HG03457 (cell line): ENCODE data around the gene ZNG1F.
"Not testable (repeated sequence)": the region's sequence is repeated elsewhere in the genome, so short reads cannot be mapped to it uniquely, and the experiment has no call there.

Source experiments
- ATAC-seq: cut with Tn5 transposase; IDR thresholded peaks from one replicate; pipeline ENCODE4 v1.9.1; 2021; ENCODE audit warnings: moderate number of reproducible peaks; ENCODE audit not compliant: unreplicated experiment

Gene ZNG1F

DNA sequence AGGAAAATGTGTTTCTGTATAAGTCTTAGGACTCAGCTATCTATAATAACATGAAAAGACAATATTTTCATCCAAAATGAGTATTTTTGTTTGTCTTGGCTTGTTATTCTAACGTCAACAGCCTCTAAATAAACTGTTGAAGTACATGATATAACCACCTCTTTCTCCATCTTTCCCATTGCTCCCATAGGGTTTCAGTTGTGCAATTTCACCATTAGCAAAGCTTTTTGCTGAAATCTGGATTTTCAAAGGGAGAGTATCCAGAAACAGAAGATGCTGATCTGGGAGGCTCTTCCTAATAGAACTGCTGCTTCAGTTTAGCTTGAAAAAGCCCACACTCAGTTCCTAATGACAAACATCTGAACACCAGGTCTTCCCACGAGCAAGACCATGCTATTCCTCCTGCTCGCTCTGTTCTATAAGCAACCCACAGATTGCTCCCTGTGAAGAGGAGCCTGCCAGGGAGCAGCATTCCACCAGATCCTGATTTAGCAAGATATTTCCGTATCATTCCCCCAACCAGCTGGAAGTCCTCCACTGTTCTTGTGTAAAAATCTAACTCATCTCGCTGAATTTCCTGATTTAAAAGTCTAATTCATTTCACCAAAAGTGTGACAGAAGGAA lies 101.8 kb downstream of the ZNG1F start:
- ATAC-seq = not testable (repeated sequence)

DNA sequence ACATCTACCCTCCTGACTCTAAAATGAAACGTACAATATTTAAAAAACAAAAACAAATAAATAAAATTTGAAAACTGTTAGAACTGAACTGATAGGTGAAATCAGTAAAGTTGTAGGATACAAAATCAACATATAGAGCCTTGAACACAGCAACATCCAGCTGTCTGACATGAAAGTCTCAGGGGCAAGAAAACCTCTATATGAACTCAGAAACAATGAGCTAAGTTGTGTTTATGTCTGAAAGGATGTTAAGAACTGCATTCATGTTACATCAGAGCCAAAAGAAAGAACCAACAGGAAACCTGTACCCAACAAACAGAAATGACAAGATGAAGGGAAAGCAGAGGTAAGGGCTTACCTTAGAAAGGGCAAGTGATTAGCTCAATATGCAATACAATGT lies 102.4 kb downstream of the ZNG1F start:
- not testable (repeated sequence) for ATAC-seq

- ATAC-seq = not testable (repeated sequence)
Measured at GRCh38 chr9:41086215-41086614, 102.9 kb downstream of the ZNG1F start.

GRCh38 chr9:41082358-41082757 lies 106.8 kb downstream of the ZNG1F start:
- ATAC-seq = not testable (repeated sequence)
